ENCODE measurements around the gene TGFBR2. TPM values are rescaled to one million over a fixed set of nuclear protein-coding genes. Genes with fewer than 3 reads are reported as not detected.

The TGFBR2 gene
- total and polyA plus RNA-seq, 2 experiments from 2014 or later: 42.2 to 52.8 TPM

GRCh38 chr3:30687930-30688570, 81.6 kb downstream of the TGFBR2 start:
- WGBS (ENCODE audit: low lambda C conversion rate, missing lambda C conversion rate): 79% methylated on average over 8 of the region's 8 CpGs
- no peak overlapping the region for H3K4me3 ChIP-seq
- no peaks in the 10 kb centered on the region for H3K9me3 ChIP-seq (ENCODE audit: low read depth)
- peaks cover 7% of the 10 kb centered on the region for H3K79me2 ChIP-seq
- H3K36me3 ChIP-seq (replicated peaks; ENCODE audit: insufficient read depth, low read depth): no peaks in the 10 kb centered on the region
- no peak overlapping the region for H2AFZ ChIP-seq
- H3K9me2 ChIP-seq (replicated peaks; ENCODE audit: insufficient read depth): no peaks in the 10 kb centered on the region
- H3K4me2 ChIP-seq: peak overlapping the region; percentile 46
- no peaks in the 10 kb centered on the region for H4K20me1 ChIP-seq (ENCODE audit: insufficient read depth, poor library complexity, severe bottlenecking)
- TF ChIP-seq EZH2 (IDR thresholded peaks at IDR 0.05; ENCODE audit: borderline replicate concordance): no peak
- no peak for DNase-seq (ENCODE audit: low spot score)
- H3K27me3 ChIP-seq: no peaks in the 10 kb centered on the region
- H3K27ac ChIP-seq: peak overlapping the region; percentile 84
- H3K4me1 ChIP-seq (ENCODE audit: insufficient read depth): peaks cover 21% of the 10 kb centered on the region

GRCh38 chr3:30688776-30689641, 82.6 kb downstream of the TGFBR2 start:
- Histone ChIP-seq H3K36me3 (replicated peaks; ENCODE audit: insufficient read depth, low read depth) (no peaks in the 10 kb centered on the region), H3K4me2 (peak overlapping the region; percentile 46), H3K27ac (peak overlapping the region; percentile 84), H3K9me3 (ENCODE audit: low read depth) (no peaks in the 10 kb centered on the region), H3K9me2 (replicated peaks; ENCODE audit: insufficient read depth) (no peaks in the 10 kb centered on the region), H3K4me3 (no peak overlapping the region), H4K20me1 (ENCODE audit: insufficient read depth, poor library complexity, severe bottlenecking) (no peaks in the 10 kb centered on the region), H3K4me1 (ENCODE audit: insufficient read depth) (peaks cover 21% of the 10 kb centered on the region), H2AFZ (no peak overlapping the region), H3K27me3 (no peaks in the 10 kb centered on the region), H3K79me2 (peaks cover 4% of the 10 kb centered on the region)
- TF ChIP-seq CTCF (IDR thresholded peaks at IDR 0.05; ENCODE audit: poor library complexity) (no peak), EZH2phosphoT487 (IDR thresholded peaks at IDR 0.05; ENCODE audit: low read depth, severe bottlenecking, unreplicated experiment) (no peak), EZH2 (IDR thresholded peaks at IDR 0.05; ENCODE audit: borderline replicate concordance) (no peak)
- peak; percentile 27 for DNase-seq (ENCODE audit: low spot score)
- 44% methylated on average over 10 of the region's 10 CpGs for WGBS (ENCODE audit: low lambda C conversion rate, missing lambda C conversion rate)

- Histone ChIP-seq H2AFZ (no peak overlapping the region), H3K9me3 (ENCODE audit: low read depth) (no peaks in the 10 kb centered on the region), H3K4me3 (no peak overlapping the region), H3K4me2 (no peak overlapping the region), H3K27ac (peak overlapping the region; percentile 84), H3K79me2 (peaks cover 4% of the 10 kb centered on the region), H3K4me1 (ENCODE audit: insufficient read depth) (peaks cover 21% of the 10 kb centered on the region), H4K20me1 (ENCODE audit: insufficient read depth, poor library complexity, severe bottlenecking) (no peaks in the 10 kb centered on the region), H3K27me3 (no peaks in the 10 kb centered on the region), H3K9me2 (replicated peaks; ENCODE audit: insufficient read depth) (no peaks in the 10 kb centered on the region), H3K36me3 (replicated peaks; ENCODE audit: insufficient read depth, low read depth) (no peaks in the 10 kb centered on the region)
- no peak for TF ChIP-seq EZH2phosphoT487 (IDR thresholded peaks at IDR 0.05; ENCODE audit: low read depth, severe bottlenecking, unreplicated experiment)
- TF ChIP-seq CTCF (IDR thresholded peaks at IDR 0.05; ENCODE audit: poor library complexity): no peak
- no peak for TF ChIP-seq EZH2 (IDR thresholded peaks at IDR 0.05; ENCODE audit: borderline replicate concordance)
- DNase-seq (ENCODE audit: low spot score): no peak
- 95% methylated on average over 2 of the region's 2 CpGs for WGBS (ENCODE audit: low lambda C conversion rate, missing lambda C conversion rate)
Measured at GRCh38 chr3:30690199-30690598, 83.8 kb downstream of the TGFBR2 start.
